Measurements from ENCODE around the gene ASB15. TPM values are rescaled to one million over a fixed set of nuclear protein-coding genes. Genes with fewer than 3 reads are reported as not detected.

Gene ASB15
- total RNA-seq, 1 experiment from 2014 or later, result not detected

DNA sequence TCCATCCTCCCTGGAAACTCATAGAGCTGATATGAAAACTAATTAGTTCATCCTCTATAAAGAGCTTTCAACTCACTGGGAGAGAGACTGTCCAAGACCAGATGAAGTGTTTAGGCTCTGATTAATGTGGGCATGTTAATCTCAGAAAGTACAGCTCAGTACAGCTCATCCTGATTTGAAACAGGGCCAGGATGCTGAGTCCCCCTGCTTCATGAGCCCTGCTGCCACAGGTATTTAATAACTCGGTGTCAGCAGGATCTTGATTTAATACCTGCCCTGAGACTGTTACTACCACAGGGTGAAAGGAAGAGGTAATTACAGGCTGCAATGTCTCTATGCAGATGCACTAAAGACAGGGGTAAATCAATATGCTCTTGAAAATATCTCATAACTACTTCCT lies 64.9 kb downstream of the ASB15 start:
- Histone ChIP-seq H3K4me1 (ENCODE audit: insufficient read depth, low read length) (peaks cover 9% of the 10 kb centered on the region), H3K9me2 (replicated peaks; ENCODE audit: low read length) (no peaks in the 10 kb centered on the region), H2AFZ (ENCODE audit: low read length) (no peak overlapping the region), H3K9ac (ENCODE audit: low read length) (no peak overlapping the region), H3K79me2 (ENCODE audit: low read length) (no peaks in the 10 kb centered on the region), H3K4me2 (ENCODE audit: low read length) (no peak overlapping the region), H3F3A (ENCODE audit: low read length, unreplicated experiment) (no peaks in the 10 kb centered on the region), H3K27ac (ENCODE audit: low read length) (no peak overlapping the region), H4K20me1 (ENCODE audit: low read length) (no peaks in the 10 kb centered on the region), H3K27me3 (ENCODE audit: low read length) (no peaks in the 10 kb centered on the region), H3K36me3 (ENCODE audit: low read depth, low read length) (no peaks in the 10 kb centered on the region), H3K9me3 (ENCODE audit: low read length) (no peaks in the 10 kb centered on the region), H3K4me3 (ENCODE audit: low read length) (no peak overlapping the region)
- intact Hi-C loops (cut with micrococcal nuclease), result no loop called here
- ATAC-seq, result peak; percentile 21; the same call in 1 of the 2 replicates
- DNase-seq, result no peak
- TF ChIP-seq, protein P1, sequence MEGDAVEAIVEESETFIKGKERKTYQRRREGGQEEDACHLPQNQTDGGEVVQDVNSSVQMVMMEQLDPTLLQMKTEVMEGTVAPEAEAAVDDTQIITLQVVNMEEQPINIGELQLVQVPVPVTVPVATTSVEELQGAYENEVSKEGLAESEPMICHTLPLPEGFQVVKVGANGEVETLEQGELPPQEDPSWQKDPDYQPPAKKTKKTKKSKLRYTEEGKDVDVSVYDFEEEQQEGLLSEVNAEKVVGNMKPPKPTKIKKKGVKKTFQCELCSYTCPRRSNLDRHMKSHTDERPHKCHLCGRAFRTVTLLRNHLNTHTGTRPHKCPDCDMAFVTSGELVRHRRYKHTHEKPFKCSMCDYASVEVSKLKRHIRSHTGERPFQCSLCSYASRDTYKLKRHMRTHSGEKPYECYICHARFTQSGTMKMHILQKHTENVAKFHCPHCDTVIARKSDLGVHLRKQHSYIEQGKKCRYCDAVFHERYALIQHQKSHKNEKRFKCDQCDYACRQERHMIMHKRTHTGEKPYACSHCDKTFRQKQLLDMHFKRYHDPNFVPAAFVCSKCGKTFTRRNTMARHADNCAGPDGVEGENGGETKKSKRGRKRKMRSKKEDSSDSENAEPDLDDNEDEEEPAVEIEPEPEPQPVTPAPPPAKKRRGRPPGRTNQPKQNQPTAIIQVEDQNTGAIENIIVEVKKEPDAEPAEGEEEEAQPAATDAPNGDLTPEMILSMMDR (conservative IDR thresholded peaks at IDR 0.05; ENCODE audit: low read depth, low read length), result no peak
- TF ChIP-seq EZH2 (IDR thresholded peaks at IDR 0.05; ENCODE audit: low read length, unreplicated experiment), result no peak
- CTCF ChIA-PET, result interaction anchor here (0.7 kb wide), 1 partner anchor 16 kb away, joined by 3 read pairs; no protein-coding TSS in a partner anchor
- BruUV-seq (replicated peaks), result no TSS peak
- POLR2A ChIA-PET (ENCODE audit: unreplicated experiment), result interaction anchor here (0.6 kb wide), 1 partner anchor 82 kb away, joined by 3 read pairs; no protein-coding TSS in a partner anchor

DNA sequence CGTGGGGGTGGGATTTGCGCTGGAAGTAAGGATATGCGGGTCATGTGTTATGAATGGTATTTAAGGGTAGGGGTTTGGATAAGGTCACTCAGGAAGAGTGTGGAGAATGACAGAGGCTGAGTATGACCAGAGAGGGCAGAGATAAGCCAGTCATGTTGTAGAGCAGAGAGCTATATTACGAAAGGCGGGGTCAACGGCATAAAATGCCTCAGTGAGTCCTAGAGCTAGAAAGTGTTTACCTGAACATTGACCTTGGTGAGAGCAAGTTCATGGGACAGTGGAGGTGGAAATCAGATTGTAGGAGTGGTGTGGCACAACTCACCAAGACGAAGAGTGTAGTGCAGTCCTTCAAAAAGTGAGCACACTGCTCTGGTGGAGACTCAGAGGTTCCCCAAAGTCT lies 67.9 kb downstream of the ASB15 start:
- Histone ChIP-seq H2AFZ (ENCODE audit: low read length) (no peak overlapping the region), H3K9me2 (replicated peaks; ENCODE audit: low read length) (no peaks in the 10 kb centered on the region), H3K4me3 (ENCODE audit: low read length) (no peak overlapping the region), H3K9me3 (ENCODE audit: low read length) (no peaks in the 10 kb centered on the region), H3K4me1 (ENCODE audit: insufficient read depth, low read length) (peaks cover 9% of the 10 kb centered on the region), H3K79me2 (ENCODE audit: low read length) (no peaks in the 10 kb centered on the region), H3K4me2 (ENCODE audit: low read length) (no peak overlapping the region), H3F3A (ENCODE audit: low read length, unreplicated experiment) (no peaks in the 10 kb centered on the region), H3K27me3 (ENCODE audit: low read length) (no peaks in the 10 kb centered on the region), H4K20me1 (ENCODE audit: low read length) (no peaks in the 10 kb centered on the region), H3K9ac (ENCODE audit: low read length) (no peak overlapping the region), H3K36me3 (ENCODE audit: low read depth, low read length) (no peaks in the 10 kb centered on the region), H3K27ac (ENCODE audit: low read length) (no peak overlapping the region)
- TF ChIP-seq EZH2 (IDR thresholded peaks at IDR 0.05; ENCODE audit: low read length, unreplicated experiment), result no peak
- BruUV-seq (replicated peaks), result no TSS peak
- CTCF ChIA-PET, result interaction anchor here (0.6 kb wide), 1 partner anchor 91 kb away, joined by 3 read pairs; no protein-coding TSS in a partner anchor
- ATAC-seq, result no peak
- POLR2A ChIA-PET (ENCODE audit: unreplicated experiment), result interaction anchor here (1.0 kb wide), 1 partner anchor 112 kb away, joined by 6 read pairs; no protein-coding TSS in a partner anchor
- no peak for DNase-seq
- intact Hi-C loops (cut with micrococcal nuclease), result no loop called here

DNA sequence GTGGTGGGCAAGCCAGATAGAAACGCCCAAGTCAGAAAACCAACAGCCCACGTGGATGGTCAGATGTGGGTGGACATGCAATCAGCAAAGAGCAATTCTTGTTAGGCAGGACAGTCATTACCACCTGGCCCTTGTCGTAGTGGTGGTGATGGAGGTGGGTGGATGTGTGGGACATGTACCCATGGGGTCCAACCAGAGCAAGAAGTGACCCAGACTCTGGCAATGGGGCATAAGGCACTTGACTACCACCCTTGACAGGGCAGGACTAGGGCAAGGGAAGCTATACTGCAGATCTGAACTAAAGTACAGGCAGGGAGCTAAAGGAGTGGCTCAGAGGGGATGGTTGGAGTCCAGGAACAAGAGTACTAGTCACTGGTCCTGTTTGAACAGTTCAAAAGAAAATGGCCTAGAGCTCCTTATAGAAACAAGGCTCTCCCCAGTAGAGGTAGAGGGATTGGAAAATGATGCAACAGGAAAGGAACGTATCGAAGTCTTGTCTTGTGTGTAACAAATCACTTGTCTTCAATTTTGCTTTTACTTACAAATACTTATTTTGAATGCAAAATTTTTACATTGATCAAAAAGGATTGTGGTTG lies 71.6 kb downstream of the ASB15 start:
- Histone ChIP-seq H3K9me2 (replicated peaks; ENCODE audit: low read length) (no peaks in the 10 kb centered on the region), H3K9me3 (ENCODE audit: low read length) (no peaks in the 10 kb centered on the region), H3K4me2 (ENCODE audit: low read length) (no peak overlapping the region), H3K4me1 (ENCODE audit: insufficient read depth, low read length) (no peaks in the 10 kb centered on the region), H3K27ac (ENCODE audit: low read length) (no peak overlapping the region), H2AFZ (ENCODE audit: low read length) (no peak overlapping the region), H3K4me3 (ENCODE audit: low read length) (no peak overlapping the region), H3K79me2 (ENCODE audit: low read length) (no peaks in the 10 kb centered on the region), H3F3A (ENCODE audit: low read length, unreplicated experiment) (no peaks in the 10 kb centered on the region), H4K20me1 (ENCODE audit: low read length) (no peaks in the 10 kb centered on the region), H3K36me3 (ENCODE audit: low read depth, low read length) (no peaks in the 10 kb centered on the region), H3K27me3 (ENCODE audit: low read length) (no peaks in the 10 kb centered on the region), H3K9ac (ENCODE audit: low read length) (no peak overlapping the region)
- DNase-seq, result no peak
- no peak for ATAC-seq
- ChIA-PET CTCF (no interaction called here), POLR2A (ENCODE audit: unreplicated experiment) (no interaction called here)
- TF ChIP-seq, protein P1 (conservative IDR thresholded peaks at IDR 0.05; ENCODE audit: low read depth, low read length), result no peak
- TF ChIP-seq EZH2phosphoT487 (IDR thresholded peaks at IDR 0.05; ENCODE audit: borderline replicate concordance, low read length) (no peak), EZH2 (IDR thresholded peaks at IDR 0.05; ENCODE audit: low read length, unreplicated experiment) (no peak)
- BruUV-seq (replicated peaks), result no TSS peak
- intact Hi-C loops (cut with micrococcal nuclease), result no loop called here

All from PC-3 (cell line).